IPS DF 6.9 (cell line): ENCODE measurements around the gene CRYBG2.

ENCODE experiments used
- DNase-seq: peaks from one replicate; pipeline ENCODE4 v3.0.0-alpha.2; 2013; ENCODE audit warnings: low read depth, low spot score
- H3K27ac ChIP-seq: one replicate; pipeline ENCODE4 v1.5.1; 2013; ENCODE audit warnings: low read length, control low read depth
- H3K27me3 ChIP-seq: 2 replicates; pipeline ENCODE4 v1.6.1; 2013; ENCODE audit warnings: mild to moderate bottlenecking, low read length; ENCODE audit not compliant: control insufficient read depth, insufficient read depth
- H3K36me3 ChIP-seq: 2 replicates; pipeline ENCODE4 v1.6.1; 2013; ENCODE audit warnings: low read length; ENCODE audit not compliant: control insufficient read depth, insufficient read depth
- H3K4me1 ChIP-seq: 2 replicates; pipeline ENCODE4 v1.6.1; 2013; ENCODE audit warnings: low read length; ENCODE audit not compliant: control insufficient read depth, insufficient read depth
- H3K4me3 ChIP-seq: 2 replicates; pipeline ENCODE4 v1.5.1; 2013; ENCODE audit warnings: mild to moderate bottlenecking, low read length
- H3K9me3 ChIP-seq: 2 replicates; pipeline ENCODE4 v1.6.1; 2013; ENCODE audit warnings: low read length, inconsistent platforms; ENCODE audit not compliant: control insufficient read depth, insufficient read depth
- WGBS: extraction: QIAGEN DNeasy Blood & Tissue Kit; methylation state at CpG from one replicate; pipeline ENCODE4 v1.1.7; 2013; ENCODE audit warnings: mixed read lengths, missing lambda C conversion rate; ENCODE audit not compliant: insufficient read length, insufficient coverage; 5-methylcytosine and 5-hydroxymethylcytosine counted together

CRYBG2 gene

GRCh38 chr1:26279456-26280332, 74.2 kb downstream of the CRYBG2 start, which contains the start of gene SH3BGRL3:
Gene SH3BGRL3, plus strand, starts transcription at chr1:26280086. Its CDS starts 70 bp downstream, at chr1:26280156.
- WGBS = no CpG with 5 or more reads among the region's 66 CpGs
- Histone ChIP-seq H3K9me3 (no peaks in the 10 kb centered on the region), H3K36me3 (peaks cover 16% of the 10 kb centered on the region; the same call in 1 of the 2 replicates), H3K27me3 (no peaks in the 10 kb centered on the region), H3K27ac (no peak within 1 kb of the TSS), H3K4me3 (peak within 1 kb of the TSS; percentile 73), H3K4me1 (peaks cover 13% of the 10 kb centered on the region)
- peak; percentile 47 for DNase-seq

GRCh38 chr1:26278724-26279455, 75.0 kb downstream of the CRYBG2 start:
- H3K27me3 ChIP-seq = no peaks in the 10 kb centered on the region
- H3K4me3 ChIP-seq = peak overlapping the region; percentile 73; the same call in 1 of the 2 replicates
- DNase-seq = no peak
- H3K9me3 ChIP-seq = no peaks in the 10 kb centered on the region
- no CpG with 5 or more reads among the region's 9 CpGs for WGBS
- peaks cover 13% of the 10 kb centered on the region for H3K4me1 ChIP-seq
- no peak overlapping the region for H3K27ac ChIP-seq
- H3K36me3 ChIP-seq = peaks cover 16% of the 10 kb centered on the region; the same call in 1 of the 2 replicates

DNA sequence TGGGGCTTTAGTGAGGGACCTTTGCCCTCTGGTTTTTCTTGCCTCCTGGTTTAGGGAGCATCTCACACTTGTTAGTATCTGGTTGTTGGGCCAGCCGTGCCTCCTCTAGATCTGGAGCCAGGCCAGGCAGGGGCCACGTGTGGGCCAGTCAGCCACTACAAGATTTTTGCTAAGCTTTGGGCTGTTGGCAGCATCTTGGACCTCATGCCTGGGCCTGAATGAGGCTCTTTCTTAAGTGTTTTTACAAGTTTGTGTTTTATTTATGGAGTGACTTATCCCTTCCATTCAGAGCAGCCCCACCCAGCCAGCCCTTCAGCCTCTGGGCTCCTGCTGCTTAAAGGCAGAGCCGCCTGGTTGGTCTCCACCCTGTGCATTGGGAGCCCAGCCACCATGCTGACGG, 75.6 kb downstream of the CRYBG2 start:
- no peaks in the 10 kb centered on the region for H3K9me3 ChIP-seq
- peaks cover 16% of the 10 kb centered on the region; the same call in 1 of the 2 replicates for H3K36me3 ChIP-seq
- peaks cover 13% of the 10 kb centered on the region for H3K4me1 ChIP-seq
- no peak overlapping the region for H3K4me3 ChIP-seq
- no peaks in the 10 kb centered on the region for H3K27me3 ChIP-seq
- no CpG with 5 or more reads among the region's 4 CpGs for WGBS
- no peak overlapping the region for H3K27ac ChIP-seq
- no peak for DNase-seq

DNA sequence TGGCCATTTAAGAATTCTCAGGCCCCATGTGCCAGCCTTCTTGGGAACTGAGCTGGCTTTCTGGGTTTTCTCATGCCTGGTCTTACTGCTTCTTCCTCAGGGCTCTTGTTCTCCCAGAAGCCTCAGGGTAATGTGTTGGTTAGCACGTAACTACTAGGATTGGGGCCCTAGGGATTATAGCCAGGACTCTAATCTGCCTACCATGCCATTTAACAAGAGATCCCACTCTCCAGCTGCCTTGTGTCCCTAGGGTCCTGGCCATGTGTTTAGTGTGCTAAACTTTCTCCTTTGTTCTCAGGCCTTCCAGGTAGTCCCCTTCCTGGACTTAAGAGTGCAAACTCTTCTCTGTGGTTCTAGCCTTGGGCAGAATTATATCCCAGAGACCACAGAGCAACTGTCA, 76.2 kb downstream of the CRYBG2 start:
- WGBS = no CpG with 5 or more reads among the region's 1 CpG
- Histone ChIP-seq H3K4me1 (peaks cover 12% of the 10 kb centered on the region), H3K27ac (no peak overlapping the region), H3K36me3 (peaks cover 16% of the 10 kb centered on the region; the same call in 1 of the 2 replicates), H3K27me3 (no peaks in the 10 kb centered on the region), H3K9me3 (no peaks in the 10 kb centered on the region), H3K4me3 (no peak overlapping the region)
- no peak for DNase-seq

GRCh38 chr1:26277261-26277661, 76.7 kb downstream of the CRYBG2 start:
- H3K27me3 ChIP-seq = no peaks in the 10 kb centered on the region
- no peaks in the 10 kb centered on the region for H3K9me3 ChIP-seq
- peaks cover 16% of the 10 kb centered on the region; the same call in 1 of the 2 replicates for H3K36me3 ChIP-seq
- H3K4me3 ChIP-seq = no peak overlapping the region
- no peak for DNase-seq
- H3K27ac ChIP-seq = no peak overlapping the region
- peaks cover 7% of the 10 kb centered on the region for H3K4me1 ChIP-seq
- no CpG with 5 or more reads among the region's 3 CpGs for WGBS

DNA sequence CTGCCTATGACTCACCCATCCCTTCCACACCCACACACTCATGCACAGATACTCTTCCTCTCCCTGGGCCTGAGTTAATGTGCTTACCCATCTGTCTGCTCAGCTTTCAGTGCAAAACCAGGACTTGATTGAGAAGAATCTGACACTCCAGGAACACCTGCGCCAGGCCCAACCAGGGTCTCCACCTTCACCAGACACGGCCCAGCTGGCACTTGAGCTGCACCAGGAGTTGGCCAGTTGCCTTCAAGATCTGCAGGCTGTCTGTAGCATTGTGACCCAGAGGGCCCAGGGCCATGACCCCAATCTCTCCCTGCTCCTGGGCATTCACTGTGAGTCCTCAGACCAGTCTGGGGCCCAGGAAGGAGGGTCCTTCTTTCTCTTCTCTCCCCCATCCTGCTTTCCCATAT, 77.5 kb downstream of the CRYBG2 start:
- H3K27ac ChIP-seq = no peak overlapping the region
- DNase-seq = no peak
- H3K4me1 ChIP-seq = peaks cover 3% of the 10 kb centered on the region
- no CpG with 5 or more reads among the region's 2 CpGs for WGBS
- H3K36me3 ChIP-seq = peaks cover 22% of the 10 kb centered on the region; the same call in 1 of the 2 replicates
- no peak overlapping the region for H3K4me3 ChIP-seq
- no peaks in the 10 kb centered on the region for H3K27me3 ChIP-seq
- no peaks in the 10 kb centered on the region for H3K9me3 ChIP-seq

- H3K9me3 ChIP-seq = no peaks in the 10 kb centered on the region
- H3K4me3 ChIP-seq = no peak overlapping the region
- H3K27ac ChIP-seq = no peak overlapping the region
- H3K27me3 ChIP-seq = no peaks in the 10 kb centered on the region
- H3K4me1 ChIP-seq = no peaks in the 10 kb centered on the region; the same call in none of the 2 replicates
- WGBS = no CpG with 5 or more reads among the region's 3 CpGs
- DNase-seq = peak; percentile 92
- peaks cover 24% of the 10 kb centered on the region for H3K36me3 ChIP-seq
Observed at GRCh38 chr1:26275580-26276431, 78.1 kb downstream of the CRYBG2 start.

DNA sequence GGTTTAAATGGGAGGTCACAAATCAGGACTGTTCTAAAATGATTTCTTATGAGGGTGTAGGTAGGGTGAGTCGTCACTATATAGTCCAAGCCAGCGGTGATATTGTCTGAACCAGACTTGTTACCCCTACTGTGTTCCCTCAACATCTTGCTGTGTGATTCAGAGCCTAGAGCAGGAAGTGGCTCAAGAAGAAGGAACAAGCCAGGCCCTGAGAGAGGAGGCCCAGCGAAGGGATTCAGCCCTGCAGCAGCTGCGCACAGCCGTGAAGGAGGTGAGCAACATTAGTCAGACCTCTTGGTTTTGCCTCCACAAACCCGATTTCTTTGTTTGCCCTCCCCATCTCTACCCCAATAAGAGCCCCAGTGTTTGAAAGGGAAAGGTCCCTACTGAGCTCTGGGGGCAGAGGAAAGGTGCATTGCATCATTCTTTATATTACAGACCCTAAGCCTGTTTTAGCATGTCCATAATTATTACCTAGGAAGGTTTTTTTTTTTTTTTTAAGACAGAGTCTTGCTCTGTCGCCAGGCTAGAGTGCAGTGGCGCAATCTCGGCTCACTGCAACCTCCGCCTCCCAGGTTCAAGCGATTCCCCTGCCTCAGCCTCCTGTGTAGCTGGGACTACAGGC, 79.0 kb downstream of the CRYBG2 start:
- Histone ChIP-seq H3K27ac (no peak overlapping the region), H3K27me3 (no peaks in the 10 kb centered on the region), H3K9me3 (no peaks in the 10 kb centered on the region), H3K4me1 (no peaks in the 10 kb centered on the region; the same call in none of the 2 replicates), H3K36me3 (peaks cover 26% of the 10 kb centered on the region), H3K4me3 (no peak overlapping the region)
- DNase-seq = no peak
- no CpG with 5 or more reads among the region's 11 CpGs for WGBS
